SK-N-MC (cell line): ENCODE measurements around the gene GOLGA6L2.

Experiments
- EZH2 ChIP-seq: fragments of 200-600 bp; sonication (generic); IDR thresholded peaks from one replicate; pipeline ENCODE4 v1.6.1; 2017; ENCODE audit warnings: antibody characterized with exemption
- FOXP2 ChIP-seq: optimal IDR thresholded peaks from 2 replicates; pipeline ENCODE3; 2011; ENCODE audit warnings: mild to moderate bottlenecking, moderate library complexity; ENCODE audit not compliant: insufficient read depth; ENCODE audit errors: extremely low read length, control extremely low read depth
- POLR2AphosphoS5 ChIP-seq: IDR thresholded peaks from 2 replicates; pipeline ENCODE4 v1.6.1; 2012; ENCODE audit warnings: mild to moderate bottlenecking, low read depth, low read length, borderline replicate concordance

GRCh38 chr15:23472033-23472432 lies 25.0 kb upstream of the GOLGA6L2 start:
- TF ChIP-seq POLR2AphosphoS5 (no peak), EZH2 (no peak), FOXP2 (no peak)
